Mucosa of rectum (tissue), 2 donors: Measurements from ENCODE around the gene DYSF.

ENCODE experiments used
- H3K27ac ChIP-seq, 2 donors: one replicate each; pipeline ENCODE4 v1.7.0; 2013; ENCODE audit warnings: inconsistent platforms in 2 of 2, low read depth in 2 of 2, low read length in 2 of 2
- H3K27me3 ChIP-seq, 2 donors: one replicate each; pipeline ENCODE4 v1.7.0; 2013; ENCODE audit warnings: low read length in 2 of 2; ENCODE audit not compliant: control insufficient read depth in 2 of 2, insufficient read depth in 2 of 2
- H3K36me3 ChIP-seq, 2 donors: one replicate each; pipeline ENCODE4 v1.7.0; 2013; ENCODE audit warnings: low read length in 2 of 2; ENCODE audit not compliant: control insufficient read depth in 2 of 2, insufficient read depth in 2 of 2
- H3K4me1 ChIP-seq, 2 donors: one replicate each; pipeline ENCODE4 v1.7.0; 2013; ENCODE audit warnings: low read length in 2 of 2, mild to moderate bottlenecking in 1 of 2; ENCODE audit not compliant: control insufficient read depth in 2 of 2, insufficient read depth in 2 of 2
- H3K4me3 ChIP-seq, 2 donors: one replicate each; pipeline ENCODE4 v1.7.0; 2013; ENCODE audit warnings: low read length in 2 of 2
- H3K9ac ChIP-seq, 2 donors: one replicate each; pipeline ENCODE4 v1.7.0; 2013; ENCODE audit warnings: low read length in 2 of 2, low read depth in 1 of 2, mild to moderate bottlenecking in 1 of 2
- H3K9me3 ChIP-seq, 2 donors: one replicate each; pipeline ENCODE4 v1.7.0; 2013; ENCODE audit warnings: low read length in 2 of 2; ENCODE audit not compliant: control insufficient read depth in 2 of 2
- donor health status: healthy.
- donor health status: Normal muscosa, but diverticular disease.

DYSF gene

DNA sequence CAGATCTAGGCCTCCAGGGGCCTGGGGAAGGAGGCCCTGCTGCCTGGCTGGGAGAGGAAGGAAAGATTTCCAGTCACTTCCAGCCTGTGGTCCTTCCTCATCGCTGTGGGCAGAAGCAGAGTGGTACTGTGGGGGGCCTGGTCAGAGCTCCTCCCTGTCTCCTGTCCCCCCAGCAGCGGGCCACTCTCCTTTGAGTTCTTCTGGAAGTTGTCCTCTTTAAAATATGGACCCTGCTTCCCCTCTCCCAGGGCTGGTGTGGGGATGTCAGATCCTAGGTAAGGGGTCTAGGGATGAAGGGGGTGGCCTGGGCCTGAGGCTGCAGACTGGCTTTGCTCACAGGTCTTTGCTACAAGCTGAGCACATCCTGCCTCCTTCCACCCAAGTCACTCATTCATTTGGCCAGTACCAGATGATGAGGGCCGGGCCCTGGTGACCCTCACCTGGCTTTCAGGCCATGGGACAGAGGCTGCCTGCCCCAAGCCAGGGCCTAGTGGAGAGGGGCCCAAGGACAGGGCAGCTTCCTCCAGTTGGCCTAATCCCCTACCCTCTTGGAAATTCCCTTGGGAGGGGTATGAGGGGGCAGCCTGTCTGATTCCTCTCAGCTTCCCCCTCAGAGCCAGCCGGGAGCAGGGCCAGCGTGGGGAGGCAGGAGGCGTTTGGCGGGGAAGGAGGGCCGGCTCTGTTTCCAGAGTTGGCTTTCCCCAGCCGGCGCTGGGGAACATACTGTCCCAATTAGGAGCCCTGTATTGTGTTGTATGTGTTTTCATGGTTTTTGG lies 231.9 kb downstream of the DYSF start:
- H3K9ac ChIP-seq, result no peak overlapping the region
- no peaks in the 10 kb centered on the region for H3K9me3 ChIP-seq

DNA sequence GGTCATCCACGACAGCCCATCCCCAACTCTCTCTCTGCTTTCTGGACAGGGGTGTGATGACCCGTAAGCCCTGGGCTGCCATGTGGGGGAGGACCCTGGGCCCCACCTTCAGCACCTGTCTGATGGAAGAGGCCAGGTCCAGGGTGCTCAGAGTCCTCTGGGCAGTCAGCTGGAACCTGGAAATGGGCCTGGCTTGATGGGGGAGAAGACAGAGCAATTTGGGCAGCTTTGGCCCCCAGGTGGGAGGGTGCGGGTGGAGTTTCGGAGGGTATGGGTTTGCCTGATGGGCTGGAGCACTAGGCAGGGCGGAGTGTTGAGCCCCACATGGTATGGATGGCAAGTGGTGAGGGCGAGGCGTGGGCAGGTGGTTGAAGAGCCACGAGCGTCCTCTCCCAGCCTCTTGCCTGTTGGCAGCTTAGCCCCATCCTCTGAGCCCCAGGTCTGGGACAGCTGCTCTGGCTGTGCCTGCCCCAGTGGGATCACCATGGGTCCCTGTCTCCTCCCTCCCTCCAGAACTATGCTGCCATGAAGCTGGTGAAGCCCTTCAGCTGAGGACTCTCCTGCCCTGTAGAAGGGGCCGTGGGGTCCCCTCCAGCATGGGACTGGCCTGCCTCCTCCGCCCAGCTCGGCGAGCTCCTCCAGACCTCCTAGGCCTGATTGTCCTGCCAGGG lies 232.7 kb downstream of the DYSF start:
- Histone ChIP-seq H3K4me1 (no peaks in the 10 kb centered on the region), H3K27me3 (no peaks in the 10 kb centered on the region), H3K4me3 (no peak overlapping the region), H3K36me3 (no peaks in the 10 kb centered on the region), H3K9ac (no peak overlapping the region), H3K27ac (no peak overlapping the region), H3K9me3 (no peaks in the 10 kb centered on the region)

More for the DNA sequence above, 231.9 kb downstream of the DYSF start:
- Histone ChIP-seq H3K4me1 (no peaks in the 10 kb centered on the region), H3K4me3 (no peak overlapping the region), H3K36me3 (no peaks in the 10 kb centered on the region), H3K27me3 (no peaks in the 10 kb centered on the region), H3K27ac (no peak overlapping the region)

- H3K36me3 ChIP-seq, result no peaks in the 10 kb centered on the region
- H3K9me3 ChIP-seq, result no peaks in the 10 kb centered on the region
- no peaks in the 10 kb centered on the region for H3K4me1 ChIP-seq
- H3K9ac ChIP-seq, result no peak overlapping the region
- no peaks in the 10 kb centered on the region for H3K27me3 ChIP-seq
- no peak overlapping the region for H3K27ac ChIP-seq
- H3K4me3 ChIP-seq, result no peak overlapping the region
Observed at GRCh38 chr2:71686781-71687180, 233.4 kb downstream of the DYSF start.

DNA sequence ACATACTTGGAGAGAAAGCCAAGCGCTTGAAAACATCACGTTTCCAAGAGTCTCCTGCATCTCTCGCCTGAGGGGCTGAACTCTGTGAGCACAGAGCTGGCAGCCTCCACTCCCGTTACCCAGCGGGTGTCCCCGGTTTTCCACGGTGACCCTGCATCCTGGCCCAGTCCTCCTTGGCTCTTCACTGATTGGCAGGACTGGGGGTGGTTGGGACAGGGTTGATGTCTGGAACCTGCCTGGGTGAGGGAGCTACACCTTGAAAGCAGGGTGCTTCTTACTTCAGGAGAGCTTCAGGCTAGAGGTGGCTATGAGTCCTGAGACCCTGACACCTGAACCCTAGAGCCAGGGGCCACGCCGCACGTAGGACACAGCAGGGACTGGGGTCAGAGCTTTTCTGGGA lies 234.1 kb downstream of the DYSF start:
- Histone ChIP-seq H3K9ac (no peak overlapping the region), H3K27ac (no peak overlapping the region), H3K4me1 (no peaks in the 10 kb centered on the region), H3K36me3 (no peaks in the 10 kb centered on the region), H3K9me3 (no peaks in the 10 kb centered on the region), H3K4me3 (no peak overlapping the region), H3K27me3 (no peaks in the 10 kb centered on the region)

DNA sequence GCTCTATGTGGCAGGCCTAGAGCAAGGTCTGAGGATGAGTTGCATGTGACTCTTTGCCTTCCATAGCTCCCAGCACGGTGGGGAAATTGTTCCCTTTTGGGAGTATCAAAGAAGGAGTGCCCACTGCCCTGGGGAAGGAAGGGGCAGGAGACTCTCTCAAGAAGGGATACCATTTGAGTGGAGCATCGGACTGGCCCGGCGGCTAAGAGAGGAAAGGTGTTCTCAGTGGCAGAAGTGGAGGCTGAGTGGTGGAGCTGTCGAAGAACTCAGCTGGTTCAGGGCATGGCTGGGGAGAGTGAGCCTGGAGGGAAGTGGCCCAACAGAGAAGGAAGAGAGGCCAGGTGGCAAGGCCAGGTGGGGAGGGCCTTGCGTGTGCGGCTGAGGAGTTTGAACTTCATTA lies 235.2 kb downstream of the DYSF start:
- Histone ChIP-seq H3K9me3 (no peaks in the 10 kb centered on the region), H3K9ac (no peak overlapping the region), H3K27ac (no peak overlapping the region), H3K4me3 (no peak overlapping the region), H3K36me3 (no peaks in the 10 kb centered on the region), H3K27me3 (no peaks in the 10 kb centered on the region), H3K4me1 (no peaks in the 10 kb centered on the region)

GRCh38 chr2:71689393-71689792 lies 236.0 kb downstream of the DYSF start:
- no peak overlapping the region for H3K27ac ChIP-seq
- no peak overlapping the region for H3K4me3 ChIP-seq
- no peaks in the 10 kb centered on the region for H3K4me1 ChIP-seq
- H3K27me3 ChIP-seq, result no peaks in the 10 kb centered on the region
- no peaks in the 10 kb centered on the region for H3K9me3 ChIP-seq
- H3K9ac ChIP-seq, result no peak overlapping the region
- H3K36me3 ChIP-seq, result no peaks in the 10 kb centered on the region

DNA sequence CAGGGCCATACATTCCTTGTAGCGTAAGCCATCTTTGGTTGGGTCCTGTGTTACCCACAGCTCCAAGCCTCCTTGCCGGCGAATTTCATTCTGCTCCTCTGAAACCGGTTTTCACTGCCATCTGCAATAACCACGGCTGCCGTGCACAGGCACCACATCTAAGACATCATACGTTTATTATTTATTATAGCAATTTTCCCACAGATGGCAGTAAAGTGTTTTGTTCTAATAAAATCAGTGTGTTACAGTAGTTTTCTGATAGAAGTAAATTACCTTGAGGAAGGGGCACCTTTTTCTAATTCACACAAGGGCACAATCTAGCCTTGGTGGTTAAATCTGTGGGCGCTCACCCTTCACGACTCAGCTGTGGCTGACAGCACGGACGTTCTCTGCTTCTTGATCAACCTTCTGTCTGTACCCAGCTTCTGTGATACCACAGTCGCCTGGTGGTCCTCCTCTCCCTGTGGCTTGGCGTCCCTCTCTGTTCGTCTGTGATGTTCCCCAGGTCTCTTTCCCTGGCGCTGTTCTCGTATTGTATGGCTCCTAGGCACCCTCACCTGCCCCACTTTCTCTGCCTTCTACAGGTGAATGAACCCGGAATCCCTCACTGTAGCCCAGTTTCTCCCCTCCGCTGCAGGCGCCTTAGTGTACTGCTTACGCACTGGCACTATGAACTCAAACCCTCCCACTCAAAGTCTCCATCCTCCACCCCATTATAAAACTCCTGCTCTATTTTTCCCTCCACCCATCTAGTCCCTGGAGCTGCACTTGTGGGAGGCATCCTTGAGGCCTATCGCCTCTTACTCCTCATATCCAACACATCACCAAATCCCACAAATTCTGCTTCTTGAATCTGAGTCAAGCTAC lies 236.8 kb downstream of the DYSF start:
- no peak overlapping the region for H3K27ac ChIP-seq
- H3K36me3 ChIP-seq, result no peaks in the 10 kb centered on the region
- no peak overlapping the region for H3K9ac ChIP-seq
- no peaks in the 10 kb centered on the region for H3K27me3 ChIP-seq
- H3K4me3 ChIP-seq, result no peak overlapping the region
- H3K4me1 ChIP-seq, result no peaks in the 10 kb centered on the region
- no peaks in the 10 kb centered on the region for H3K9me3 ChIP-seq

DNA sequence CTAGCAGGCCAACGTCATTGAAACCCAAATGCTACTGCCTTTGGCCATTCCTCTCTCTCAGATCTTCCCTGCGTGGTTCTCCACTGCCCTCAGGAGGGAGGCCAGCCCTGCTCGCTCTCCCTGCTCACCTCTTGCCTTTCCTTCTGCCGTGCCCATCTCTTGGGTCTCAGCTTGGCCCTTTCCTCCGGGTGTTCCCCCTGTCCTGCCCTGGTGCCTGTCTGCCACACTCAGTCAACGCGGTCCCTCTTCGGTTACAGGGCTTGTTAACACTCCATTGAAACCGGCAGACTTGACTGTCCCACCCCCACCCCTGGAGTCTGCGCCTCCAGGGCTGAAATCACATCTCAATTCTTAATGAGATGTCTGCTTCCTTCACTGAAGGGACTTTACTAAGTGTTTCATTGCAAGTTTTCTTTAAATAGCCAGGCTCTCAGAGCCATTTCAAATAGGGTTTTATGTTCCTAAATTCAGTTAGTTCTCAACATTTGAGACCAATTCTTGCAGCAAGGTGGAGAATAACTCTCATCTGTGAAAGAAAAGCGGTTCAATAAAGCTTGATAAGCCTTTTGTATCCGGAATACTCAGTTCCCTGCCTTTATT lies 237.6 kb downstream of the DYSF start:
- no peaks in the 10 kb centered on the region for H3K4me1 ChIP-seq
- no peaks in the 10 kb centered on the region for H3K27me3 ChIP-seq
- no peaks in the 10 kb centered on the region for H3K9me3 ChIP-seq
- H3K27ac ChIP-seq, result no peak overlapping the region
- no peak overlapping the region for H3K9ac ChIP-seq
- no peak overlapping the region for H3K4me3 ChIP-seq
- no peaks in the 10 kb centered on the region for H3K36me3 ChIP-seq

DNA sequence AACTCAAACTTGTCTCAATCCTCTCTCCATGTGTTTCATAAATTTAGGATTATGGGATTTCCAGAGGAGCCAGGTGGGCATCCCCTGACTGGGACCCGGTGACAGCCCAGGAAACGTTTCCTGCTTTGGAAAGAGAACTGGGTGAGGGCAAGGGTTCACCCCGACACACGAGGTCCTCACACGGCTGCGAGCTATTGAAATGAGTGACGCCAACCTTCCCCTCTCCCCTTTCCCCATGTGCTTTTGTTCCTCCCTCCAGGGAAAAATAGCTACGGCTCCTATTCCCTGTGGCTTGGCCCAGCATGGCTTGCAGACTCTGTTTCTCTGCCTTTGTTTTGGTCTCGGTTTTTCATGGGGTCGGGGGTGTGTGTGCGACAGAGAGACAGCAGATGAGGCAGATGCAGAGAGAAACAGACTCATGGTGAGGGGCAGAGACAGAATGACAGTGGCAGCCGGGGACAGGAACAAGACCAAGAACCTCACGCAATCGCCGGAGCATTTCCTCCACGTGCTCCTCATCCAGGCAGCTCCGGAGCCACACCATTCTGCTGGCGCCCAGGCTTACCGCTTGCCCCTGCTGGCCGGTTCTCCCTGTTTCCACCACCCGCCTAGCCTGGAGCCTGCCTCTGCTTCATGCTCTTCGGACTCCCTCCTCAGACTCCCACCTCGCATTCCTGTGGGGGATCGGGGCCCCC lies 238.5 kb downstream of the DYSF start:
- H3K9me3 ChIP-seq, result no peaks in the 10 kb centered on the region
- H3K4me1 ChIP-seq, result no peaks in the 10 kb centered on the region
- no peak overlapping the region for H3K9ac ChIP-seq
- H3K27me3 ChIP-seq, result no peaks in the 10 kb centered on the region
- no peaks in the 10 kb centered on the region for H3K36me3 ChIP-seq
- H3K4me3 ChIP-seq, result no peak overlapping the region
- H3K27ac ChIP-seq, result no peak overlapping the region
